HepG2 (cell line): ENCODE results near the gene EPN2. TPM values are rescaled to one million over a fixed set of nuclear protein-coding genes. Genes with fewer than 3 reads are reported as not detected.

Source experiments
- HCFC1 ChIP-seq: fragments of 150-350 bp; IDR thresholded peaks from 2 replicates; pipeline ENCODE4 v1.6.1; 2014; ENCODE audit warnings: low read depth, low read length
- MLLT10 ChIP-seq: sonication (generic); formaldehyde crosslinking; IDR thresholded peaks from 2 replicates; pipeline ENCODE4 v1.4.0; 2020; ENCODE audit warnings: missing genetic modification reagents
- MLX ChIP-seq: IDR thresholded peaks from 2 replicates; pipeline ENCODE4 v1.6.1; 2016
- SETDB1 ChIP-seq: sonication (generic); formaldehyde crosslinking; IDR thresholded peaks from 2 replicates; pipeline ENCODE4 v1.5.1; 2020; ENCODE audit warnings: missing genetic modification reagents, mild to moderate bottlenecking, borderline replicate concordance
- SUZ12 ChIP-seq: fragments of 150-350 bp; IDR thresholded peaks from 2 replicates; pipeline ENCODE4 v1.6.1; 2014; ENCODE audit warnings: low read depth, low read length
- ZNF788 ChIP-seq: sonication (generic); formaldehyde crosslinking; IDR thresholded peaks from 2 replicates; pipeline ENCODE4 v1.5.0; 2020; ENCODE audit warnings: mild to moderate bottlenecking, missing genetic modification reagents, borderline replicate concordance
- polyA plus RNA-seq, 8 experiments: library from polyadenylated mRNA; depleted of rRNA in 3 of 8; stranded (reverse) in 7 of 8; unstranded in 1 of 8; fragments of >200 nt; fragmentation: Illumina TruSeq in 4 of 8; extraction: Trizol in 4 of 8; gene quantifications; 2 replicates each; pipeline versions ENCODE4 v1.2.1 to v1.2.3, GENCODE V29; 2011 to 2016; ENCODE audit warnings: low read depth in 4 of 8, missing spikeins in 1 of 8, mixed read lengths in 1 of 8; ENCODE audit not compliant: insufficient read depth in 1 of 8
- total RNA-seq, 5 experiments: library from RNA; depleted of rRNA; stranded (reverse); fragments of >200 nt; fragmentation: Illumina TruSeq; extraction: Trizol; gene quantifications; 2 replicates each; pipeline ENCODE4 v1.2.3, GENCODE V29; 2016; ENCODE audit warnings: low read depth in 1 of 5
- TF ChIP-seq, protein P1 (sequence below), 2 experiments: fragments of 450-650 bp in 1 of 2; sonication (generic) in 1 of 2; formaldehyde crosslinking in 1 of 2; IDR thresholded peaks; 2 replicates each; pipeline versions ENCODE4 v1.6.1 to v1.8.0; 2016 to 2022; ENCODE audit warnings: antibody characterized with exemption in 1 of 2, mild to moderate bottlenecking in 1 of 2, missing genetic modification reagents in 1 of 2
- TF ChIP-seq, protein P2 (sequence below): sonication (generic); formaldehyde crosslinking; IDR thresholded peaks from 2 replicates; pipeline ENCODE4 v1.4.0; 2020; ENCODE audit warnings: missing genetic modification reagents
- TF ChIP-seq, protein P3 (sequence below): sonication (generic); formaldehyde crosslinking; IDR thresholded peaks from 2 replicates; pipeline ENCODE4 v1.4.0; 2020; ENCODE audit warnings: missing genetic modification reagents
- TF ChIP-seq, protein P4 (sequence below): sonication (generic); formaldehyde crosslinking; IDR thresholded peaks from 2 replicates; pipeline ENCODE4 v1.5.0; 2020; ENCODE audit warnings: missing genetic modification reagents
- TF ChIP-seq, protein P5 (sequence below): sonication (generic); formaldehyde crosslinking; IDR thresholded peaks from 2 replicates; pipeline ENCODE4 v1.5.1; 2020; ENCODE audit warnings: missing genetic modification reagents, mild to moderate bottlenecking, borderline replicate concordance

EPN2 gene
- total and polyA plus RNA-seq, 2 of the 13 experiments (the other 11 are each of a cell fraction or from before 2014, with no cell fraction given): 7.8 to 19.2 TPM

DNA sequence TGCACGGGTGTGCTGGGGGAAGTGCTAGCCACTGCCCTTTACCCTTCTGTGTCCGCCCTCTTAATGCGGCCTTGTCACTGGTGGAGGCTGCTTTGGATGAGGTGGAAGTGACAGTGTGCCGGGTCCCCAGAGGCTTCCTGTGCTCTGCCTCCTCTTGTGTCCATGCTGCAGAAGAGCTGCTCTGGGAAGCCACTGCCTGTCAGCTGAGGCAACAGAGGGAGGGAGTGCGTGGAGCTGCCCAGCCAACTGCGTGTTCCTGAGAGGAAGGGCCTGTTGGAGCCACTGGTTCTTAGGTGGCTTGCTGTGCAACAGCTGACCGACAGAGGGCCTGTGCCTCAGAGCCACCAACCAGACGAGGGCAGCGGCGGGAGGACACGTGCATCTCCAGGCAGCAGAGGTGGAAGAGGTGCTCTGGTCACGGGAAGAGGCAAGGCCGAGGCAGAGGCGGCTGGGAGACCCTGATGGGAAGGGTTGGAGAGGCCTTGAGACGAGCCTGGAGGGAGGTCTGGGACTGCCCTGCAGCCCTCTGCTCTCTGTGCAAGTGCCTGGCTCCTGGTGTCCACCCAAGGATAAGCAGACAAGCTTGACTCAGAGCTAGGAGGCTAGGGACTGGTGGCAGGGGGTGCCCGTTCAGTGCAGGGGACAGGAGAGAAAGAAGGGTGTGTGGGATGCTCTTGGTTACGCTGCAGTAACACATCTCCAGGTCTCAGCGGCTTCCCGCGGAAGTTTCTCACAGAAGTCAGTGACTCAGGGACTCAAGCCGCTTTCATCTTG lies 100.0 kb downstream of the EPN2 start (continued):
- TF ChIP-seq, protein P1, sequence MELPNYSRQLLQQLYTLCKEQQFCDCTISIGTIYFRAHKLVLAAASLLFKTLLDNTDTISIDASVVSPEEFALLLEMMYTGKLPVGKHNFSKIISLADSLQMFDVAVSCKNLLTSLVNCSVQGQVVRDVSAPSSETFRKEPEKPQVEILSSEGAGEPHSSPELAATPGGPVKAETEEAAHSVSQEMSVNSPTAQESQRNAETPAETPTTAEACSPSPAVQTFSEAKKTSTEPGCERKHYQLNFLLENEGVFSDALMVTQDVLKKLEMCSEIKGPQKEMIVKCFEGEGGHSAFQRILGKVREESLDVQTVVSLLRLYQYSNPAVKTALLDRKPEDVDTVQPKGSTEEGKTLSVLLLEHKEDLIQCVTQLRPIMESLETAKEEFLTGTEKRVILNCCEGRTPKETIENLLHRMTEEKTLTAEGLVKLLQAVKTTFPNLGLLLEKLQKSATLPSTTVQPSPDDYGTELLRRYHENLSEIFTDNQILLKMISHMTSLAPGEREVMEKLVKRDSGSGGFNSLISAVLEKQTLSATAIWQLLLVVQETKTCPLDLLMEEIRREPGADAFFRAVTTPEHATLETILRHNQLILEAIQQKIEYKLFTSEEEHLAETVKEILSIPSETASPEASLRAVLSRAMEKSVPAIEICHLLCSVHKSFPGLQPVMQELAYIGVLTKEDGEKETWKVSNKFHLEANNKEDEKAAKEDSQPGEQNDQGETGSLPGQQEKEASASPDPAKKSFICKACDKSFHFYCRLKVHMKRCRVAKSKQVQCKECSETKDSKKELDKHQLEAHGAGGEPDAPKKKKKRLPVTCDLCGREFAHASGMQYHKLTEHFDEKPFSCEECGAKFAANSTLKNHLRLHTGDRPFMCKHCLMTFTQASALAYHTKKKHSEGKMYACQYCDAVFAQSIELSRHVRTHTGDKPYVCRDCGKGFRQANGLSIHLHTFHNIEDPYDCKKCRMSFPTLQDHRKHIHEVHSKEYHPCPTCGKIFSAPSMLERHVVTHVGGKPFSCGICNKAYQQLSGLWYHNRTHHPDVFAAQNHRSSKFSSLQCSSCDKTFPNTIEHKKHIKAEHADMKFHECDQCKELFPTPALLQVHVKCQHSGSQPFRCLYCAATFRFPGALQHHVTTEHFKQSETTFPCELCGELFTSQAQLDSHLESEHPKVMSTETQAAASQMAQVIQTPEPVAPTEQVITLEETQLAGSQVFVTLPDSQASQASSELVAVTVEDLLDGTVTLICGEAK (IDR thresholded peaks at IDR 0.05): no peak
- TF ChIP-seq, protein P1 (CRISPR knock-in tag; IDR thresholded peaks at IDR 0.05): peak; percentile 71; the same call in 1 of the 2 replicates
- TF ChIP-seq, protein P2, sequence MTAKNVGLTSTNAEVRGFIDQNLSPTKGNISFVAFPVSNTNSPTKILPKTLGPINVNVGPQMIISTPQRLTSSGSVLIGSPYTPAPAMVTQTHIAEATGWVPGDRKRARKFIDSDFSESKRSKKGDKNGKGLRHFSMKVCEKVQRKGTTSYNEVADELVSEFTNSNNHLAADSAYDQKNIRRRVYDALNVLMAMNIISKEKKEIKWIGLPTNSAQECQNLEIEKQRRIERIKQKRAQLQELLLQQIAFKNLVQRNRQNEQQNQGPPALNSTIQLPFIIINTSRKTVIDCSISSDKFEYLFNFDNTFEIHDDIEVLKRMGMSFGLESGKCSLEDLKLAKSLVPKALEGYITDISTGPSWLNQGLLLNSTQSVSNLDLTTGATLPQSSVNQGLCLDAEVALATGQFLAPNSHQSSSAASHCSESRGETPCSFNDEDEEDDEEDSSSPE (CRISPR knock-in tag): peak; percentile 92
- TF ChIP-seq MLX (peak; percentile 62; the same call in 1 of the 2 replicates), SUZ12 (no peak), MLLT10 (CRISPR knock-in tag) (no peak), SETDB1 (no peak), HCFC1 (no peak), ZNF788 (CRISPR knock-in tag) (no peak; the same call in 1 of the 2 replicates)
- TF ChIP-seq, protein P3, sequence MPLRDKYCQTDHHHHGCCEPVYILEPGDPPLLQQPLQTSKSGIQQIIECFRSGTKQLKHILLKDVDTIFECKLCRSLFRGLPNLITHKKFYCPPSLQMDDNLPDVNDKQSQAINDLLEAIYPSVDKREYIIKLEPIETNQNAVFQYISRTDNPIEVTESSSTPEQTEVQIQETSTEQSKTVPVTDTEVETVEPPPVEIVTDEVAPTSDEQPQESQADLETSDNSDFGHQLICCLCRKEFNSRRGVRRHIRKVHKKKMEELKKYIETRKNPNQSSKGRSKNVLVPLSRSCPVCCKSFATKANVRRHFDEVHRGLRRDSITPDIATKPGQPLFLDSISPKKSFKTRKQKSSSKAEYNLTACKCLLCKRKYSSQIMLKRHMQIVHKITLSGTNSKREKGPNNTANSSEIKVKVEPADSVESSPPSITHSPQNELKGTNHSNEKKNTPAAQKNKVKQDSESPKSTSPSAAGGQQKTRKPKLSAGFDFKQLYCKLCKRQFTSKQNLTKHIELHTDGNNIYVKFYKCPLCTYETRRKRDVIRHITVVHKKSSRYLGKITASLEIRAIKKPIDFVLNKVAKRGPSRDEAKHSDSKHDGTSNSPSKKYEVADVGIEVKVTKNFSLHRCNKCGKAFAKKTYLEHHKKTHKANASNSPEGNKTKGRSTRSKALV: no peak; the same call in 1 of the 2 replicates
- TF ChIP-seq, protein P4, sequence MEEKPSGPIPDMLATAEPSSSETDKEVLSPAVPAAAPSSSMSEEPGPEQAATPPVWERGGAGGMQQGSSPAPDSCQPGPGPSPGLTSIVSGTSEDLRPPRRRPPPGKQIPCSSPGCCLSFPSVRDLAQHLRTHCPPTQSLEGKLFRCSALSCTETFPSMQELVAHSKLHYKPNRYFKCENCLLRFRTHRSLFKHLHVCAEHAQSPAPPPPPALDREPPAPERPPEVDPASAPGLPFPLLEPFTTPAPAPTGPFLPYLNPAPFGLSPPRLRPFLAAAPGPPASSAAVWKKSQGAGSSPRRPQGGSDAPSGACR (CRISPR knock-in tag): no peak
- TF ChIP-seq, protein P5, sequence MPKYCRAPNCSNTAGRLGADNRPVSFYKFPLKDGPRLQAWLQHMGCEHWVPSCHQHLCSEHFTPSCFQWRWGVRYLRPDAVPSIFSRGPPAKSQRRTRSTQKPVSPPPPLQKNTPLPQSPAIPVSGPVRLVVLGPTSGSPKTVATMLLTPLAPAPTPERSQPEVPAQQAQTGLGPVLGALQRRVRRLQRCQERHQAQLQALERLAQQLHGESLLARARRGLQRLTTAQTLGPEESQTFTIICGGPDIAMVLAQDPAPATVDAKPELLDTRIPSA (CRISPR knock-in tag): no peak; the same call in 1 of the 2 replicates
